Common myeloid progenitor, CD34-positive (primary cell): Measurements from ENCODE around the gene CRIP2.

ENCODE experiments used
- CTCF ChIA-PET: fragments of 350-600 bp; sonication (Branson Sonifier 250); formaldehyde crosslinking; loops from one replicate; lab custom pipeline; 2021; ENCODE audit warnings: antibody characterized with exemption; lab: Charles Lee
- POLR2A ChIA-PET: fragments of 350-600 bp; sonication (Branson Sonifier 250); formaldehyde crosslinking; loops from one replicate; lab custom pipeline; 2021; ENCODE audit warnings: antibody characterized with exemption; lab: Charles Lee
- DNase-seq, 3 donors: peaks; one replicate each; pipeline versions ENCODE4 v3.0.0 to v3.0.0-alpha.2; 2013
- H3K27ac ChIP-seq, 2 experiments: 1 replicate in 1 of 2; 2 replicates in 1 of 2; pipeline ENCODE4 v1.7.0; 2013; ENCODE audit warnings: inconsistent platforms in 2 of 2, low read length in 2 of 2, mild to moderate bottlenecking in 2 of 2, low read depth in 1 of 2, moderate library complexity in 1 of 2; ENCODE audit not compliant: severe bottlenecking in 2 of 2, insufficient read depth in 1 of 2, poor library complexity in 1 of 2
- H3K27me3 ChIP-seq, 5 experiments: replicated peaks in 2 of 5; 1 replicate in 3 of 5; 2 replicates in 2 of 5; pipeline versions ENCODE4 v1.6.1 to v1.7.0; 2013; ENCODE audit warnings: low read length in 4 of 5, mild to moderate bottlenecking in 2 of 5, moderate library complexity in 2 of 5, inconsistent platforms in 1 of 5; ENCODE audit not compliant: insufficient read depth in 5 of 5, control insufficient read depth in 4 of 5
- H3K36me3 ChIP-seq, 4 experiments: 1 replicate in 2 of 4; 2 replicates in 2 of 4; pipeline versions ENCODE4 v1.6.1 to v1.7.0; 2013; ENCODE audit warnings: low read length in 3 of 4, control low read depth in 1 of 4, mild to moderate bottlenecking in 1 of 4; ENCODE audit not compliant: control insufficient read depth in 4 of 4, insufficient read depth in 4 of 4
- H3K4me1 ChIP-seq, 4 experiments: 1 replicate in 3 of 4; 2 replicates in 1 of 4; pipeline versions ENCODE4 v1.6.1 to v1.7.1; 2013; ENCODE audit warnings: low read length in 3 of 4, mild to moderate bottlenecking in 3 of 4, control low read depth in 1 of 4, inconsistent platforms in 1 of 4, moderate library complexity in 1 of 4; ENCODE audit not compliant: control insufficient read depth in 4 of 4, insufficient read depth in 4 of 4; ENCODE audit errors: control extremely low read depth in 1 of 4
- H3K4me3 ChIP-seq, 7 experiments: 1 replicate in 4 of 7; 2 replicates in 3 of 7; pipeline versions ENCODE4 v1.5.1 to v1.7.0; 2013; ENCODE audit warnings: mild to moderate bottlenecking in 7 of 7, low read length in 6 of 7, moderate library complexity in 6 of 7, inconsistent platforms in 2 of 7, low read depth in 2 of 7, control low read depth in 1 of 7; ENCODE audit not compliant: insufficient read depth in 4 of 7, control insufficient read depth in 1 of 7; ENCODE audit errors: extremely low read depth in 1 of 7
- H3K9me3 ChIP-seq, 5 experiments: 1 replicate in 4 of 5; 2 replicates in 1 of 5; pipeline versions ENCODE4 v1.6.1 to v1.7.1; 2013; ENCODE audit warnings: low read length in 4 of 5, mild to moderate bottlenecking in 2 of 5, inconsistent platforms in 1 of 5, low read depth in 1 of 5, moderate library complexity in 1 of 5; ENCODE audit not compliant: control insufficient read depth in 4 of 5, insufficient read depth in 2 of 5; ENCODE audit errors: control extremely low read depth in 1 of 5
- WGBS: methylation state at CpG from one replicate; pipeline ENCODE4 v1.1.5; 2013; ENCODE audit not compliant: insufficient coverage; 5-methylcytosine and 5-hydroxymethylcytosine counted together

Gene CRIP2

GRCh38 chr14:105436891-105437722 is 37.5 kb upstream of the CRIP2 start:
- WGBS = 96% methylated on average over 27 of the region's 31 CpGs
- peaks cover 0 to 2% (median 0%) of the 10 kb centered on the region in 5 experiments for H3K9me3 ChIP-seq
- H3K36me3 ChIP-seq = peaks cover 2 to 53% (median 25%) of the 10 kb centered on the region in 4 experiments
- H3K27me3 ChIP-seq = no peaks in the 10 kb centered on the region
- H3K4me3 ChIP-seq = no peak overlapping the region
- POLR2A ChIA-PET = no interaction called here
- H3K4me1 ChIP-seq = no peaks in the 10 kb centered on the region
- DNase-seq = no peak
- CTCF ChIA-PET = interaction anchor here (0.7 to 3.7 kb wide), 7 partner anchors 8 to 49 kb away, joined by 3 to 11 read pairs (median 3); no protein-coding TSS in a partner anchor
- H3K27ac ChIP-seq = no peak overlapping the region

- Histone ChIP-seq H3K36me3 (peaks cover 2 to 56% (median 31%) of the 10 kb centered on the region in 4 experiments), H3K4me1 (no peaks in the 10 kb centered on the region), H3K27me3 (no peaks in the 10 kb centered on the region), H3K9me3 (peaks cover 0 to 2% (median 0%) of the 10 kb centered on the region in 5 experiments), H3K4me3 (no peak overlapping the region), H3K27ac (no peak overlapping the region)
- ChIA-PET CTCF (interaction anchor here (0.7 to 3.7 kb wide), 6 partner anchors 8 to 35 kb away, joined by 3 to 11 read pairs (median 3); no protein-coding TSS in a partner anchor), POLR2A (no interaction called here)
- WGBS = 96% methylated on average over 18 of the region's 18 CpGs
- DNase-seq = no peak
Measured at GRCh38 chr14:105437723-105438500, 36.7 kb upstream of the CRIP2 start.

- no peaks in the 10 kb centered on the region for H3K4me1 ChIP-seq
- H3K27ac ChIP-seq = no peak overlapping the region
- H3K4me3 ChIP-seq = no peak overlapping the region
- no peak for DNase-seq
- WGBS = 92% methylated on average over 11 of the region's 11 CpGs
- ChIA-PET POLR2A (no interaction called here), CTCF (no interaction called here)
- H3K9me3 ChIP-seq = peaks cover 0 to 2% (median 0%) of the 10 kb centered on the region in 5 experiments
- peaks cover 2 to 54% (median 36%) of the 10 kb centered on the region in 4 experiments for H3K36me3 ChIP-seq
- H3K27me3 ChIP-seq = no peaks in the 10 kb centered on the region
Measured at GRCh38 chr14:105439179-105439578, 35.4 kb upstream of the CRIP2 start.

GRCh38 chr14:105439710-105440553 is 34.7 kb upstream of the CRIP2 start:
- no peak for DNase-seq
- ChIA-PET POLR2A (no interaction called here), CTCF (no interaction called here)
- H3K36me3 ChIP-seq = peaks cover 2 to 57% (median 36%) of the 10 kb centered on the region in 4 experiments
- peaks cover 0 to 2% (median 0%) of the 10 kb centered on the region in 5 experiments for H3K9me3 ChIP-seq
- H3K27ac ChIP-seq = no peak overlapping the region
- 92% methylated on average over 30 of the region's 33 CpGs for WGBS
- H3K4me1 ChIP-seq = no peaks in the 10 kb centered on the region
- H3K4me3 ChIP-seq = no peak overlapping the region
- no peaks in the 10 kb centered on the region for H3K27me3 ChIP-seq

GRCh38 chr14:105440554-105440900 is 34.1 kb upstream of the CRIP2 start:
- no peaks in the 10 kb centered on the region for H3K9me3 ChIP-seq
- H3K36me3 ChIP-seq = peaks cover 2 to 61% (median 36%) of the 10 kb centered on the region in 4 experiments
- no peak overlapping the region for H3K27ac ChIP-seq
- ChIA-PET CTCF (no interaction called here), POLR2A (no interaction called here)
- WGBS = 97% methylated on average over 13 of the region's 15 CpGs
- no peak for DNase-seq
- no peaks in the 10 kb centered on the region for H3K27me3 ChIP-seq
- no peak overlapping the region for H3K4me3 ChIP-seq
- no peaks in the 10 kb centered on the region for H3K4me1 ChIP-seq

GRCh38 chr14:105440992-105441391 is 33.6 kb upstream of the CRIP2 start:
- Histone ChIP-seq H3K4me1 (no peaks in the 10 kb centered on the region), H3K9me3 (no peaks in the 10 kb centered on the region), H3K36me3 (peaks cover 2 to 64% (median 38%) of the 10 kb centered on the region in 4 experiments), H3K4me3 (no peak overlapping the region), H3K27ac (no peak overlapping the region), H3K27me3 (no peaks in the 10 kb centered on the region)
- ChIA-PET CTCF (no interaction called here), POLR2A (no interaction called here)
- DNase-seq = no peak
- WGBS = 95% methylated on average over 9 of the region's 9 CpGs
